ENCODE data around the gene KRT81. TPM values are rescaled to one million over a fixed set of nuclear protein-coding genes. Genes with fewer than 3 reads are reported as not detected.

KRT81 gene
- total and polyA plus RNA-seq, 4 donors: 0.02 to 0.61 (median 0.23) TPM

DNA sequence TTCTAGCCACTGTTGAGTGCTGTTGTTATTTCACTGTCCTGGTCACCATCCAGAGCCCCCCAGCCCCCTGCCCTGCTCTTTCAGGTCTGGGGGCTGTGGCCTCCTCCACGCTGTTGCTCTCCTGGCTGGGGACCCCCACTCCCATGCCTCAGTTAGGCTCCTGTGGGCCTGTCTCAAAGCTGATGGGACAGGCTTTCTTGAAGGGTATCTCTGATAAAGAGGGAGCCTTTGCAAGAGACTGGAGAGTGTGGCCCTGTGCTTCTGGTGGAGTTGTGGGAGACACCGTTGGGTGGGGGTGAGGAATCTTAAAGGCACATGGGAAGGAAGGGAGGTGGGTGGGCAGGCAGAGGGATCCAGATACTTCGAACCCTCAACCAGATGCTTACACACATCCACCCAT lies 29.0 kb downstream of the KRT81 start:
- ATAC-seq (ENCODE audit: insufficient read depth, low FRiP score) (no peak), DNase-seq (no peak)
- WGBS, 2 donors: 83 to 95% methylated on average over 3 of the region's 3 CpGs
- H3K4me3 ChIP-seq: no peak overlapping the region
- H3K27me3 ChIP-seq (ENCODE audit: control insufficient read depth in 3 of 3, insufficient read depth in 3 of 3, low read length in 2 of 3): peaks cover 2 to 43% (median 41%) of the 10 kb centered on the region in 3 donors
- peaks cover 0 to 6% (median 3%) of the 10 kb centered on the region in 5 donors for H3K4me1 ChIP-seq (ENCODE audit: control insufficient read depth in 5 of 5, insufficient read depth in 5 of 5, low read length in 5 of 5)
- no peak overlapping the region for H3K9ac ChIP-seq (ENCODE audit: insufficient read depth in 1 of 2, low read length in 2 of 2)
- no peaks in the 10 kb centered on the region for H3K36me3 ChIP-seq (ENCODE audit: control insufficient read depth in 4 of 4, insufficient read depth in 4 of 4, low read length in 4 of 4)
- H3K27ac ChIP-seq (ENCODE audit: low read depth in 1 of 2, low read length in 1 of 2): no peak overlapping the region
- TF ChIP-seq, protein P1, sequence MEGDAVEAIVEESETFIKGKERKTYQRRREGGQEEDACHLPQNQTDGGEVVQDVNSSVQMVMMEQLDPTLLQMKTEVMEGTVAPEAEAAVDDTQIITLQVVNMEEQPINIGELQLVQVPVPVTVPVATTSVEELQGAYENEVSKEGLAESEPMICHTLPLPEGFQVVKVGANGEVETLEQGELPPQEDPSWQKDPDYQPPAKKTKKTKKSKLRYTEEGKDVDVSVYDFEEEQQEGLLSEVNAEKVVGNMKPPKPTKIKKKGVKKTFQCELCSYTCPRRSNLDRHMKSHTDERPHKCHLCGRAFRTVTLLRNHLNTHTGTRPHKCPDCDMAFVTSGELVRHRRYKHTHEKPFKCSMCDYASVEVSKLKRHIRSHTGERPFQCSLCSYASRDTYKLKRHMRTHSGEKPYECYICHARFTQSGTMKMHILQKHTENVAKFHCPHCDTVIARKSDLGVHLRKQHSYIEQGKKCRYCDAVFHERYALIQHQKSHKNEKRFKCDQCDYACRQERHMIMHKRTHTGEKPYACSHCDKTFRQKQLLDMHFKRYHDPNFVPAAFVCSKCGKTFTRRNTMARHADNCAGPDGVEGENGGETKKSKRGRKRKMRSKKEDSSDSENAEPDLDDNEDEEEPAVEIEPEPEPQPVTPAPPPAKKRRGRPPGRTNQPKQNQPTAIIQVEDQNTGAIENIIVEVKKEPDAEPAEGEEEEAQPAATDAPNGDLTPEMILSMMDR (IDR thresholded peaks at IDR 0.05; ENCODE audit: control extremely low read depth, extremely low read depth): no peak
- H3K9me3 ChIP-seq (ENCODE audit: control insufficient read depth in 4 of 4, insufficient read depth in 3 of 4, low read length in 3 of 4): peaks cover 0 to 4% (median 0%) of the 10 kb centered on the region in 4 donors

DNA sequence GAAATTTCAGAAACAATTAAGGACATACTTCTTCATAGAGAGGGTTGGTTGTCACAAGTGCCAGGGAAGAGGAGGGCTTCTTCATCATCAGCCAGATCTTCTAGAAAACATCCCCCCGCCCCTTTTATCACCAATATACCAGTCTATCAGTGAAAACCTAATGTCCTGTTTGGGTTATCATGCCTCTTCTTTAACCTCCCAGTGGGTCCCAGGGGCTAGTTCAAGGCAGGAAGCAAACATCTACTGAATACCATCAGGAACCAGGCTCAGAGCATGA lies 30.2 kb downstream of the KRT81 start:
- Histone ChIP-seq H3K27me3 (ENCODE audit: control insufficient read depth in 3 of 3, insufficient read depth in 3 of 3, low read length in 2 of 3) (peaks cover 3 to 55% (median 52%) of the 10 kb centered on the region in 3 donors), H3K36me3 (ENCODE audit: control insufficient read depth in 4 of 4, insufficient read depth in 4 of 4, low read length in 4 of 4) (no peaks in the 10 kb centered on the region), H3K9me3 (ENCODE audit: control insufficient read depth in 4 of 4, insufficient read depth in 3 of 4, low read length in 3 of 4) (peaks cover 0 to 4% (median 0%) of the 10 kb centered on the region in 4 donors), H3K27ac (ENCODE audit: low read depth in 1 of 2, low read length in 1 of 2) (no peak overlapping the region), H3K4me1 (ENCODE audit: control insufficient read depth in 5 of 5, insufficient read depth in 5 of 5, low read length in 5 of 5) (peaks cover 0 to 6% (median 3%) of the 10 kb centered on the region in 5 donors), H3K9ac (ENCODE audit: insufficient read depth in 1 of 2, low read length in 2 of 2) (no peak overlapping the region), H3K4me3 (no peak overlapping the region)
- TF ChIP-seq, protein P1 (IDR thresholded peaks at IDR 0.05; ENCODE audit: control extremely low read depth, extremely low read depth): no peak
- 77 to 78% methylated on average over 1 of the region's 1 CpG for WGBS, 2 donors
- ATAC-seq (ENCODE audit: insufficient read depth, low FRiP score) (no peak), DNase-seq (no peak)

DNA sequence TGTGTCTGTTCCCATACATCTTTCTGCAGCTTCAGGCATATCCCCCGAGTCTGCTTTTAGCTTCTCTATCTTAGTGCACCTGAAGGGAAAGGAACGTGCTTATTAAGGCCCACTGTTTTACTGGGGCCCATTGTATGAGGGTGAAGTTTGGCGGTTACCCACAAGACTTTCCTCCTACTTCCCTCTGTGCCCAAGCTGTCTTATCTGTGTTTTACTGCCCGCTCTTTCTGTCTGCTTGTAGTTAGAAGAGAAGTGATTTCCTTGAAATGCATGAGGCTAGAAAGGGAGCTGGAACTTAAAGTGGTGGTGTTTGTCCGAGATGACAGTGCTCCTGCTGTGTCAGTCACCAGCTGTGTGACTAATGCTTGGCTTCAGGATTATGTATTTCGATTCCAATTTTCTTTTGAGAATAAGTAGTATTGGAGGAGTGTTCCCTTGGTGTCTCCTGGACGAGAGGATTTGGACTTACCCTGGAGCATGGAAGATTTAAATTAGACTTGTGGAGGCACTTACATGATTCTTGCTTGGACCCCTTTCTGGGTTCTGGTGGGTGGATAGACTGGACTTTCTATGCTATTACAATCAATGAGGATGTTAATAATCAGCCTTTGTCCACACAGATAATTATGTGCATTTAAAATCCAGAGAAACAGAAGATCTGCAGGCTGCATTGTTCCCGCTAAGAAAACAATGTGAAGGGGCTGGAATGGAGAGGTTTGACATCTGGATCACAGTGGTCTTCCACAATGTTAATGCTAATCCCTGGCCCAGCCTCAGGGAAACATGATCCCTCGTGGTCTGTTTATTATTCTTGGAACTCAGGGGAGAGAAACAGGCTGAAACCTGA lies 30.8 kb downstream of the KRT81 start:
- Histone ChIP-seq H3K4me3 (no peak overlapping the region), H3K4me1 (ENCODE audit: control insufficient read depth in 5 of 5, insufficient read depth in 5 of 5, low read length in 5 of 5) (peaks cover 0 to 6% (median 3%) of the 10 kb centered on the region in 5 donors), H3K27me3 (ENCODE audit: control insufficient read depth in 3 of 3, insufficient read depth in 3 of 3, low read length in 2 of 3) (peaks cover 3 to 60% (median 58%) of the 10 kb centered on the region in 3 donors), H3K36me3 (ENCODE audit: control insufficient read depth in 4 of 4, insufficient read depth in 4 of 4, low read length in 4 of 4) (no peaks in the 10 kb centered on the region), H3K9me3 (ENCODE audit: control insufficient read depth in 4 of 4, insufficient read depth in 3 of 4, low read length in 3 of 4) (peaks cover 0 to 4% (median 0%) of the 10 kb centered on the region in 4 donors), H3K9ac (ENCODE audit: insufficient read depth in 1 of 2, low read length in 2 of 2) (no peak overlapping the region), H3K27ac (ENCODE audit: low read depth in 1 of 2, low read length in 1 of 2) (no peak overlapping the region)
- TF ChIP-seq, protein P1 (IDR thresholded peaks at IDR 0.05; ENCODE audit: control extremely low read depth, extremely low read depth): no peak
- 28 to 59% methylated on average over 9 of the region's 9 CpGs for WGBS, 2 donors
- no peak for DNase-seq
- no peak for ATAC-seq (ENCODE audit: insufficient read depth, low FRiP score)
